ENCODE data around the gene GOLGA6A.

GRCh38 chr15:74022706-74023470, 59.5 kb downstream of the GOLGA6A start:
- TF ChIP-seq TCF12 (IDR thresholded peaks at IDR 0.05; ENCODE audit: low read depth, low read length) = no peak
- no peak for TF ChIP-seq JUND (IDR thresholded peaks at IDR 0.05; ENCODE audit: low read length)

Data from H1 (cell line).